NCI-H2196 (cell line): Measurements from ENCODE around the gene FOXL1.

Source experiments
- DNase-seq: peaks from one replicate; lab custom pipeline; 2025; ENCODE audit not compliant: unreplicated experiment; lab: John Stamatoyannopoulos, UW

Gene FOXL1

GRCh38 chr16:86631444-86631843 lies 53.1 kb downstream of the FOXL1 start:
- no peak for DNase-seq
